Measurements from ENCODE around the gene DHRS7C.

GRCh38 chr17:9814337-9814945, 23.0 kb upstream of the DHRS7C start:
- TF ChIP-seq POLR2AphosphoS5 (IDR thresholded peaks at IDR 0.05) (no peak), REST (IDR thresholded peaks at IDR 0.05; ENCODE audit: borderline replicate concordance) (no peak), SMC3 (conservative IDR thresholded peaks at IDR 0.05; ENCODE audit: poor library complexity) (no peak), MXI1 (conservative IDR thresholded peaks at IDR 0.05; ENCODE audit: poor library complexity, severe bottlenecking) (no peak)
- TF ChIP-seq, protein P1, sequence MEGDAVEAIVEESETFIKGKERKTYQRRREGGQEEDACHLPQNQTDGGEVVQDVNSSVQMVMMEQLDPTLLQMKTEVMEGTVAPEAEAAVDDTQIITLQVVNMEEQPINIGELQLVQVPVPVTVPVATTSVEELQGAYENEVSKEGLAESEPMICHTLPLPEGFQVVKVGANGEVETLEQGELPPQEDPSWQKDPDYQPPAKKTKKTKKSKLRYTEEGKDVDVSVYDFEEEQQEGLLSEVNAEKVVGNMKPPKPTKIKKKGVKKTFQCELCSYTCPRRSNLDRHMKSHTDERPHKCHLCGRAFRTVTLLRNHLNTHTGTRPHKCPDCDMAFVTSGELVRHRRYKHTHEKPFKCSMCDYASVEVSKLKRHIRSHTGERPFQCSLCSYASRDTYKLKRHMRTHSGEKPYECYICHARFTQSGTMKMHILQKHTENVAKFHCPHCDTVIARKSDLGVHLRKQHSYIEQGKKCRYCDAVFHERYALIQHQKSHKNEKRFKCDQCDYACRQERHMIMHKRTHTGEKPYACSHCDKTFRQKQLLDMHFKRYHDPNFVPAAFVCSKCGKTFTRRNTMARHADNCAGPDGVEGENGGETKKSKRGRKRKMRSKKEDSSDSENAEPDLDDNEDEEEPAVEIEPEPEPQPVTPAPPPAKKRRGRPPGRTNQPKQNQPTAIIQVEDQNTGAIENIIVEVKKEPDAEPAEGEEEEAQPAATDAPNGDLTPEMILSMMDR (IDR thresholded peaks at IDR 0.05; ENCODE audit: poor library complexity, severe bottlenecking), result no peak
